HepG2 (cell line): ENCODE results near the gene SMTNL1. TPM values are rescaled to one million over a fixed set of nuclear protein-coding genes. Genes with fewer than 3 reads are reported as not detected.

Experiments
- ARNTL ChIP-seq: sonication (generic); formaldehyde crosslinking; IDR thresholded peaks from 2 replicates; pipeline ENCODE4 v1.4.0; 2020; ENCODE audit warnings: mild to moderate bottlenecking, missing genetic modification reagents
- FOXM1 ChIP-seq: sonication (generic); formaldehyde crosslinking; IDR thresholded peaks from 2 replicates; pipeline ENCODE4 v1.5.0; 2020; ENCODE audit warnings: missing genetic modification reagents
- GLI4 ChIP-seq: sonication (generic); formaldehyde crosslinking; IDR thresholded peaks from 2 replicates; pipeline ENCODE4 v1.5.1; 2020; ENCODE audit warnings: missing genetic modification reagents, mild to moderate bottlenecking, moderate library complexity, borderline replicate concordance
- HNF1B ChIP-seq: sonication (generic); formaldehyde crosslinking; IDR thresholded peaks from 2 replicates; pipeline ENCODE4 v1.5.1; 2020; ENCODE audit warnings: mild to moderate bottlenecking, moderate library complexity, missing genetic modification reagents
- MLXIP ChIP-seq: sonication (generic); formaldehyde crosslinking; IDR thresholded peaks from 2 replicates; pipeline ENCODE4 v1.9.0; 2021; ENCODE audit warnings: missing genetic modification reagents, borderline replicate concordance
- MXD4 ChIP-seq: IDR thresholded peaks from 2 replicates; pipeline ENCODE4 v1.6.1; 2016; ENCODE audit warnings: mild to moderate bottlenecking, missing biosample characterization, missing genetic modification reagents
- NFE2 ChIP-seq: sonication (generic); formaldehyde crosslinking; IDR thresholded peaks from 2 replicates; pipeline ENCODE4 v1.4.0; 2020; ENCODE audit warnings: missing genetic modification reagents
- NFRKB ChIP-seq: fragments of 450-650 bp; IDR thresholded peaks from 2 replicates; pipeline ENCODE4 v1.6.1; 2017
- NFYC ChIP-seq: IDR thresholded peaks from 2 replicates; pipeline ENCODE4 v1.6.1; 2016; ENCODE audit warnings: missing genetic modification reagents, missing compliant biosample characterization
- PTBP1 ChIP-seq: fragments of 200-400 bp; formaldehyde crosslinking; IDR thresholded peaks from 2 replicates; pipeline ENCODE4 v1.6.1; 2018; ENCODE audit warnings: low read length, low read depth; ENCODE audit not compliant: poor library complexity, severe bottlenecking
- SAFB2 ChIP-seq: sonication (generic); formaldehyde crosslinking; IDR thresholded peaks from 2 replicates; pipeline ENCODE4 v1.5.1; 2020; ENCODE audit warnings: missing genetic modification reagents, low read depth, mild to moderate bottlenecking, borderline replicate concordance
- SALL2 ChIP-seq: sonication (generic); formaldehyde crosslinking; IDR thresholded peaks from 2 replicates; pipeline ENCODE4 v1.8.1; 2023; ENCODE audit warnings: mild to moderate bottlenecking, missing genetic modification reagents, inconsistent platforms
- TEAD2 ChIP-seq: sonication (generic); formaldehyde crosslinking; IDR thresholded peaks from 2 replicates; pipeline ENCODE4 v1.9.0; 2021; ENCODE audit warnings: missing genetic modification reagents
- TOE1 ChIP-seq: sonication (generic); formaldehyde crosslinking; IDR thresholded peaks from 2 replicates; pipeline ENCODE4 v1.4.0; 2020; ENCODE audit warnings: mild to moderate bottlenecking, missing genetic modification reagents
- XBP1 ChIP-seq: sonication (generic); formaldehyde crosslinking; IDR thresholded peaks from 2 replicates; pipeline ENCODE4 v1.5.0; 2020; ENCODE audit warnings: missing genetic modification reagents
- YEATS2 ChIP-seq: sonication (generic); formaldehyde crosslinking; IDR thresholded peaks from 2 replicates; pipeline ENCODE4 v1.4.0; 2020; ENCODE audit warnings: missing genetic modification reagents, borderline replicate concordance
- ZBTB8A ChIP-seq: sonication (generic); formaldehyde crosslinking; IDR thresholded peaks from 2 replicates; pipeline ENCODE4 v1.4.0; 2020; ENCODE audit warnings: mild to moderate bottlenecking, low read depth, missing genetic modification reagents, borderline replicate concordance
- ZMAT3 ChIP-seq: sonication (generic); formaldehyde crosslinking; conservative IDR thresholded peaks from 2 replicates; pipeline ENCODE4 v1.7.0; 2021; ENCODE audit warnings: missing genetic modification reagents
- ZNF329 ChIP-seq: sonication (generic); formaldehyde crosslinking; IDR thresholded peaks from 2 replicates; pipeline ENCODE4 v1.9.0; 2021; ENCODE audit warnings: low read depth, mild to moderate bottlenecking, missing genetic modification reagents
- ZNF34 ChIP-seq: sonication (generic); formaldehyde crosslinking; IDR thresholded peaks from 2 replicates; pipeline ENCODE4 v1.4.0; 2020; ENCODE audit warnings: mild to moderate bottlenecking, missing genetic modification reagents, borderline replicate concordance
- ZNF382 ChIP-seq: sonication (generic); formaldehyde crosslinking; IDR thresholded peaks from 2 replicates; pipeline ENCODE4 v1.5.0; 2020; ENCODE audit warnings: missing genetic modification reagents, mild to moderate bottlenecking, borderline replicate concordance
- ZNF503 ChIP-seq: sonication (generic); formaldehyde crosslinking; IDR thresholded peaks from 2 replicates; pipeline ENCODE4 v1.4.0; 2020; ENCODE audit warnings: missing genetic modification reagents
- ZNF550 ChIP-seq: sonication (generic); formaldehyde crosslinking; IDR thresholded peaks from 2 replicates; pipeline ENCODE4 v1.4.0; 2020; ENCODE audit warnings: mild to moderate bottlenecking, missing genetic modification reagents, borderline replicate concordance
- ZNF629 ChIP-seq: sonication (generic); formaldehyde crosslinking; conservative IDR thresholded peaks from 2 replicates; pipeline ENCODE4 v1.5.0; 2020; ENCODE audit warnings: missing genetic modification reagents
- polyA plus RNA-seq, 8 experiments: library from polyadenylated mRNA; depleted of rRNA in 3 of 8; stranded (reverse) in 7 of 8; unstranded in 1 of 8; fragments of >200 nt; fragmentation: Illumina TruSeq in 4 of 8; extraction: Trizol in 4 of 8; gene quantifications; 2 replicates each; pipeline versions ENCODE4 v1.2.1 to v1.2.3, GENCODE V29; 2011 to 2016; ENCODE audit warnings: low read depth in 4 of 8, missing spikeins in 1 of 8, mixed read lengths in 1 of 8; ENCODE audit not compliant: insufficient read depth in 1 of 8
- total RNA-seq, 5 experiments: library from RNA; depleted of rRNA; stranded (reverse); fragments of >200 nt; fragmentation: Illumina TruSeq; extraction: Trizol; gene quantifications; 2 replicates each; pipeline ENCODE4 v1.2.3, GENCODE V29; 2016; ENCODE audit warnings: low read depth in 1 of 5

SMTNL1 gene
- total and polyA plus RNA-seq, 2 of the 13 experiments (the other 11 are each of a cell fraction or from before 2014, with no cell fraction given), result 0.04 TPM; not detected in 1

- TF ChIP-seq TOE1 (CRISPR knock-in tag) (0 out of 2 replicates have a peak, but pooled peaks have one; percentile 32), ZNF329 (CRISPR knock-in tag) (no peak), ZNF629 (CRISPR knock-in tag) (no peak; the same call in 1 of the 2 replicates), ZNF34 (CRISPR knock-in tag) (no peak), MLXIP (no peak), MXD4 (CRISPR knock-in tag) (no peak), PTBP1 (no peak), NFYC (CRISPR knock-in tag) (no peak), NFE2 (CRISPR knock-in tag) (no peak), TEAD2 (CRISPR knock-in tag) (no peak), FOXM1 (CRISPR knock-in tag) (no peak), ZMAT3 (CRISPR knock-in tag) (peak; percentile 56; the same call in 1 of the 2 replicates), YEATS2 (no peak), ZNF550 (CRISPR knock-in tag) (peak; percentile 36; the same call in 1 of the 2 replicates), XBP1 (no peak), NFRKB (no peak), ZBTB8A (CRISPR knock-in tag) (no peak), SALL2 (CRISPR knock-in tag) (peak; percentile 81; the same call in 1 of the 2 replicates), ZNF382 (CRISPR knock-in tag) (no peak), ARNTL (CRISPR knock-in tag) (no peak), GLI4 (no peak), ZNF503 (no peak), HNF1B (CRISPR knock-in tag) (peak; percentile 69; the same call in 1 of the 2 replicates), SAFB2 (CRISPR knock-in tag) (no peak)
Observed at GRCh38 chr11:57493507-57494503, 43.6 kb upstream of the SMTNL1 start (continued).
